ENCODE results near the gene GNAT3. TPM values are rescaled to one million over a fixed set of nuclear protein-coding genes. Genes with fewer than 3 reads are reported as not detected.

Gene GNAT3
- total RNA-seq, 1 donor from 2014 or later: not detected

- no peak for DNase-seq (ENCODE audit: low spot score in 2 of 2, unreplicated experiment in 2 of 2)
- H3K27me3 Mint-ChIP-seq (ENCODE audit: low read depth): no peaks in the 10 kb centered on the region
- TF ChIP-seq CTCF (IDR thresholded peaks at IDR 0.05; ENCODE audit: unreplicated experiment): no peak
- no peaks in the 10 kb centered on the region for H3K4me1 Mint-ChIP-seq
- peaks cover 21% of the 10 kb centered on the region for H3K9me3 Mint-ChIP-seq
- H3K27ac Mint-ChIP-seq: no peak overlapping the region
- H3K4me3 Mint-ChIP-seq: no peak overlapping the region
- H3K36me3 Mint-ChIP-seq: peaks cover 3% of the 10 kb centered on the region
Measured at GRCh38 chr7:80530136-80530535, 18.3 kb upstream of the GNAT3 start.

GRCh38 chr7:80529362-80529761 is 17.5 kb upstream of the GNAT3 start:
- Mint-ChIP-seq H3K36me3 (peaks cover 3% of the 10 kb centered on the region), H3K4me1 (no peaks in the 10 kb centered on the region), H3K27me3 (ENCODE audit: low read depth) (no peaks in the 10 kb centered on the region), H3K9me3 (peaks cover 21% of the 10 kb centered on the region), H3K27ac (no peak overlapping the region), H3K4me3 (no peak overlapping the region)
- DNase-seq (ENCODE audit: low spot score in 2 of 2, unreplicated experiment in 2 of 2): no peak
- no peak for TF ChIP-seq CTCF (IDR thresholded peaks at IDR 0.05; ENCODE audit: unreplicated experiment)

- no peaks in the 10 kb centered on the region for H3K27me3 Mint-ChIP-seq (ENCODE audit: low read depth)
- no peaks in the 10 kb centered on the region for H3K4me1 Mint-ChIP-seq
- H3K4me3 Mint-ChIP-seq: no peak overlapping the region
- TF ChIP-seq CTCF (IDR thresholded peaks at IDR 0.05; ENCODE audit: unreplicated experiment): no peak
- peaks cover 3% of the 10 kb centered on the region for H3K36me3 Mint-ChIP-seq
- peaks cover 21% of the 10 kb centered on the region for H3K9me3 Mint-ChIP-seq
- H3K27ac Mint-ChIP-seq: no peak overlapping the region
- DNase-seq (ENCODE audit: low spot score in 2 of 2, unreplicated experiment in 2 of 2): no peak
Measured at GRCh38 chr7:80528689-80529088, 16.8 kb upstream of the GNAT3 start.

- Mint-ChIP-seq H3K4me1 (no peaks in the 10 kb centered on the region), H3K9me3 (peaks cover 6% of the 10 kb centered on the region), H3K36me3 (no peaks in the 10 kb centered on the region), H3K27ac (no peak overlapping the region), H3K4me3 (no peak overlapping the region), H3K27me3 (ENCODE audit: low read depth) (no peaks in the 10 kb centered on the region)
- no peak for DNase-seq (ENCODE audit: low spot score in 2 of 2, unreplicated experiment in 2 of 2)
- no peak for TF ChIP-seq CTCF (IDR thresholded peaks at IDR 0.05; ENCODE audit: unreplicated experiment)
Measured at GRCh38 chr7:80526472-80526871, 14.6 kb upstream of the GNAT3 start.

- no peaks in the 10 kb centered on the region for H3K27me3 Mint-ChIP-seq (ENCODE audit: low read depth)
- H3K36me3 Mint-ChIP-seq: no peaks in the 10 kb centered on the region
- no peaks in the 10 kb centered on the region for H3K4me1 Mint-ChIP-seq
- TF ChIP-seq CTCF (IDR thresholded peaks at IDR 0.05; ENCODE audit: unreplicated experiment): no peak
- no peak for DNase-seq (ENCODE audit: low spot score in 2 of 2, unreplicated experiment in 2 of 2)
- H3K27ac Mint-ChIP-seq: no peak overlapping the region
- H3K9me3 Mint-ChIP-seq: no peaks in the 10 kb centered on the region
- H3K4me3 Mint-ChIP-seq: no peak overlapping the region
Measured at GRCh38 chr7:80524693-80525092, 12.8 kb upstream of the GNAT3 start.

GRCh38 chr7:80521809-80522208 is 9.9 kb upstream of the GNAT3 start:
- H3K4me3 Mint-ChIP-seq: no peak overlapping the region

More at GRCh38 chr7:80521809-80522208, 9.9 kb upstream of the GNAT3 start:
- no peak for TF ChIP-seq CTCF (IDR thresholded peaks at IDR 0.05; ENCODE audit: unreplicated experiment)
- Mint-ChIP-seq H3K9me3 (peaks cover 3% of the 10 kb centered on the region), H3K36me3 (no peaks in the 10 kb centered on the region), H3K27me3 (ENCODE audit: low read depth) (no peaks in the 10 kb centered on the region), H3K27ac (no peak overlapping the region), H3K4me1 (peaks cover 7% of the 10 kb centered on the region)
- no peak for DNase-seq (ENCODE audit: low spot score in 2 of 2, unreplicated experiment in 2 of 2)
